ENCODE data around the gene RNF220.

RNF220 gene

GRCh38 chr1:44405031-44405797 is at the start of gene RNF220:
Gene RNF220, plus strand, starts transcription at chr1:44405255.
- no peak for FAIRE-seq

- no peak for FAIRE-seq
Measured at GRCh38 chr1:44355582-44356305, 49.3 kb upstream of the RNF220 start.

- no peak for FAIRE-seq
Measured at GRCh38 chr1:44357710-44358109, 47.3 kb upstream of the RNF220 start.

- no peak for FAIRE-seq
Measured at GRCh38 chr1:44359234-44359935, 45.7 kb upstream of the RNF220 start.

GRCh38 chr1:44361478-44361877 is 43.6 kb upstream of the RNF220 start:
- FAIRE-seq = no peak

- no peak for FAIRE-seq
Measured at GRCh38 chr1:44366371-44366975, 38.6 kb upstream of the RNF220 start.

GRCh38 chr1:44367944-44368343 is 37.1 kb upstream of the RNF220 start:
- FAIRE-seq = no peak

GRCh38 chr1:44368471-44369151 is 36.4 kb upstream of the RNF220 start:
- no peak for FAIRE-seq

- no peak for FAIRE-seq
Measured at GRCh38 chr1:44371206-44371605, 33.8 kb upstream of the RNF220 start.

- FAIRE-seq = no peak
Measured at GRCh38 chr1:44375547-44375946, 29.5 kb upstream of the RNF220 start.

- FAIRE-seq = no peak
Measured at GRCh38 chr1:44377925-44378784, 26.9 kb upstream of the RNF220 start.

- no peak for FAIRE-seq
Measured at GRCh38 chr1:44380666-44381177, 24.3 kb upstream of the RNF220 start.

GRCh38 chr1:44388551-44388950 is 16.5 kb upstream of the RNF220 start:
- no peak for FAIRE-seq

GRCh38 chr1:44389437-44389836 is 15.6 kb upstream of the RNF220 start:
- FAIRE-seq = no peak

- no peak for FAIRE-seq
Measured at GRCh38 chr1:44390277-44390676, 14.8 kb upstream of the RNF220 start.

GRCh38 chr1:44401256-44402228 is 3.5 kb upstream of the RNF220 start:
- no peak for FAIRE-seq

GRCh38 chr1:44405798-44406736 is 1.0 kb downstream of the RNF220 start:
- no peak for FAIRE-seq

- FAIRE-seq = no peak
Measured at GRCh38 chr1:44406737-44407429, 1.8 kb downstream of the RNF220 start.

Data from islet of Langerhans (tissue), 1 donor.